GM12872 (cell line): ENCODE data around the gene MMEL1.

Experiments
- TF ChIP-seq, protein P1 (sequence below): IDR thresholded peaks from 3 replicates; pipeline ENCODE4 v1.5.1; 2011; ENCODE audit warnings: low read depth, mild to moderate bottlenecking, low read length, moderate library complexity; ENCODE audit not compliant: insufficient read depth

Gene MMEL1

DNA sequence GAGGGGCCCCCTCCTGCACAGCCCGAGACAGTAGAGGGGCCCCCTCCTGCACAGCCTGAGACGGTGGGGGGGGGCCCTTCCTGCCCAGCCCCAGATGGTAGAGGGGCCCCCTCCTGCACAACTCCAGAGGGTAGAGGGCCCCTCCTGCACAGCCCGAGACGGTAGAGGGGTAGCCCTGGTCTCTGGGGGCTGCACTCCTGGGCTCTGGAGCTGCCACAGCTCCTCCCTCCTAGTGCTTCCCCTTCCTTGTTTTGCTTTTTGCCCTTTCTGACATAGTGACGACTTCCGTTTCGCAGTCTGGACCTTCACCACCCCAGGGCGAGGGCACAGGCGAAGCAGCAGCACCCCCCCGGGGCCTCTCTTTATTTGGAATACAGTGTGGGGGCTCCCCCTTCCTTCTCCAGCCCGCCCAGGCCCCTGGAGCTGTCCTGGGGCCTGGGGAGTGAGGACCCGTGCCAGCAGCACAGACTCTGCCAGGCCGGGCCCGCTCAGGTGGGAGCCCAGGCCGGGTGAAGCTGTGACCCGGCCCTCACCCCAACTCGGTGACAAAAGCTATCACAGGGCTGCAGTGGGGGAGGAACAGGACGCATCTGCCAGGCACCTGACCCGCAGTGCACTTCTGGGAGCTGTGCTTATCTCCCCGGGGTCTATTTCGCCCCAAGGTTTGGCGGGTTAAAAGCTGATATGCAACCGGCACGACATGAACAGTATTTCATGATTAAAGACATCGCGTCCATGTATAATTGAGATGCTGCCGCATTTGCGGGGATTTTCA is 47.3 kb downstream of the MMEL1 start:
- TF ChIP-seq, protein P1, sequence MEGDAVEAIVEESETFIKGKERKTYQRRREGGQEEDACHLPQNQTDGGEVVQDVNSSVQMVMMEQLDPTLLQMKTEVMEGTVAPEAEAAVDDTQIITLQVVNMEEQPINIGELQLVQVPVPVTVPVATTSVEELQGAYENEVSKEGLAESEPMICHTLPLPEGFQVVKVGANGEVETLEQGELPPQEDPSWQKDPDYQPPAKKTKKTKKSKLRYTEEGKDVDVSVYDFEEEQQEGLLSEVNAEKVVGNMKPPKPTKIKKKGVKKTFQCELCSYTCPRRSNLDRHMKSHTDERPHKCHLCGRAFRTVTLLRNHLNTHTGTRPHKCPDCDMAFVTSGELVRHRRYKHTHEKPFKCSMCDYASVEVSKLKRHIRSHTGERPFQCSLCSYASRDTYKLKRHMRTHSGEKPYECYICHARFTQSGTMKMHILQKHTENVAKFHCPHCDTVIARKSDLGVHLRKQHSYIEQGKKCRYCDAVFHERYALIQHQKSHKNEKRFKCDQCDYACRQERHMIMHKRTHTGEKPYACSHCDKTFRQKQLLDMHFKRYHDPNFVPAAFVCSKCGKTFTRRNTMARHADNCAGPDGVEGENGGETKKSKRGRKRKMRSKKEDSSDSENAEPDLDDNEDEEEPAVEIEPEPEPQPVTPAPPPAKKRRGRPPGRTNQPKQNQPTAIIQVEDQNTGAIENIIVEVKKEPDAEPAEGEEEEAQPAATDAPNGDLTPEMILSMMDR, result no peak

- TF ChIP-seq, protein P1, result no peak
These were observed 48.0 kb downstream of the MMEL1 start for GRCh38 chr1:2584686-2585317.

- TF ChIP-seq, protein P1, result no peak
These were observed 48.9 kb downstream of the MMEL1 start for GRCh38 chr1:2583871-2584351.

DNA sequence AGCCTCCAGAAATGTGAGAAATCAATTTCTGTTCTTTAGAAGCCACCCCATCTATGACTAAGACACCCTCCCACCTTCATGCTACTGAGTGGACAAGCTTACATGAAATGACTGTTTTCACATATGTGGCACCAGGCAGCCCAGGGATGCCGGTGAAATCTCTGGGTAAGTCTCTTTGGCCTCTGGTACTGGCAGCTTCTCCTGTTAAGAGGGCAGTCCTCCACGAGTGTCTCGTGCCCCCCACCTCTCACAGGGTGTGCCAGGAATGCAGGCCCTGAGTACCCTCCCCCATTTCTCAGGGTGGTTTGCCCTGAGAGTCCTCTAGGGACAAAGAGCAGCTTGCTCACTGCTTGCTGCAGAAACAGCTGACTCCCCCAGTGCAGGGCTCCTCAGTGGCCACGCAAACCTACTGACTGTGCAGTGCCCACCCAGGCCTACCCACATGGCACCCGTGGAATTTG is 49.5 kb downstream of the MMEL1 start:
- TF ChIP-seq, protein P1, result no peak

DNA sequence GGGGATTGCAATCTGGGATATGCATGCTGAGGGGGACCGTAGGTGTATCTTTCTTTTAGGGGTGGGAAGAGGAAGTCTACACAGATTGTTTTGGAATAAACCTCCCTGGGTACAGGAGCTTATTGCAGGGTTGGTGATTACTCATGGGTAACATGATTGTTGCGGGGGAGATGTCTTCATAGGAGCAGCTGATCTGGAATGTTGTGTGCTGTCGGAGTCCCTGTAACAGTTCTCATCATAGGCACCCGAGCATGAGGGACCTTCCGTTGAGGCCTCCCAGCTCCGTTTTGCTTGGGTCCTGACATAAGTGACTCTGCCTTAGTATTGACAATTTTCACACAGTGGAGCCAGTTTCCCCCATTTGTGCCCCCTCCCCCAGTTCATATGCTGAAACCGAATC is 50.4 kb downstream of the MMEL1 start:
- TF ChIP-seq, protein P1, result no peak

- TF ChIP-seq, protein P1, result no peak
These were observed 52.1 kb downstream of the MMEL1 start for GRCh38 chr1:2580691-2581090.

DNA sequence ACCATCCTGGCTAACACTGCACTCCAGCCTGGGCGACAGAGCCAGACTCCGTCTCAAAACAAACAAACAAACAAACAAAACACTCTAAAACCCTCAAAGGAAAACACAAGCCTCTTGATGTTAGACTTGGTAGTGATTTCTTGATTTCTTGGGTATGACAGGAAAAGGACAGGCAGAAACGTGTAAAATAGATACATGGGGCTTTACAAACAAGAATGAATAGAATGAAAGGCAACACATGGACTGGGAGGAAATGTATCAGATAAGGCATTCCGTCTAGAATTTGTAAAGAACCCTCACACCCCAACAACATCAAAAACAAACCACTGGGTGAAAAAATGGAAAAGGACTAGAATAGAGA is 54.1 kb downstream of the MMEL1 start:
- TF ChIP-seq, protein P1, result no peak
